ENCODE data around the gene ERN1.

- TF ChIP-seq, protein P1, sequence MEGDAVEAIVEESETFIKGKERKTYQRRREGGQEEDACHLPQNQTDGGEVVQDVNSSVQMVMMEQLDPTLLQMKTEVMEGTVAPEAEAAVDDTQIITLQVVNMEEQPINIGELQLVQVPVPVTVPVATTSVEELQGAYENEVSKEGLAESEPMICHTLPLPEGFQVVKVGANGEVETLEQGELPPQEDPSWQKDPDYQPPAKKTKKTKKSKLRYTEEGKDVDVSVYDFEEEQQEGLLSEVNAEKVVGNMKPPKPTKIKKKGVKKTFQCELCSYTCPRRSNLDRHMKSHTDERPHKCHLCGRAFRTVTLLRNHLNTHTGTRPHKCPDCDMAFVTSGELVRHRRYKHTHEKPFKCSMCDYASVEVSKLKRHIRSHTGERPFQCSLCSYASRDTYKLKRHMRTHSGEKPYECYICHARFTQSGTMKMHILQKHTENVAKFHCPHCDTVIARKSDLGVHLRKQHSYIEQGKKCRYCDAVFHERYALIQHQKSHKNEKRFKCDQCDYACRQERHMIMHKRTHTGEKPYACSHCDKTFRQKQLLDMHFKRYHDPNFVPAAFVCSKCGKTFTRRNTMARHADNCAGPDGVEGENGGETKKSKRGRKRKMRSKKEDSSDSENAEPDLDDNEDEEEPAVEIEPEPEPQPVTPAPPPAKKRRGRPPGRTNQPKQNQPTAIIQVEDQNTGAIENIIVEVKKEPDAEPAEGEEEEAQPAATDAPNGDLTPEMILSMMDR (IDR thresholded peaks at IDR 0.05 in 8 of 11, conservative IDR thresholded peaks at IDR 0.05 in 3 of 11), result no peak
- TF ChIP-seq POLR2A (IDR thresholded peaks at IDR 0.05), result no peak
- TF ChIP-seq POLR2AphosphoS5 (IDR thresholded peaks at IDR 0.05), result no peak
These were observed 27.8 kb upstream of the ERN1 start for GRCh38 chr17:64157669-64158180.
